ENCODE measurements around the gene PDK3.

- TF ChIP-seq CTCF (IDR thresholded peaks at IDR 0.05; ENCODE audit: borderline replicate concordance, extremely low read depth, low read length, poor library complexity, severe bottlenecking), result no peak
- TF ChIP-seq EZH2 (IDR thresholded peaks at IDR 0.05; ENCODE audit: borderline replicate concordance, low read depth, low read length, severe bottlenecking), result no peak
Observed at GRCh38 chrX:24466025-24466424, 939 bp downstream of the PDK3 start.
